ENCODE results near the gene MEIOC. TPM values are rescaled to one million over a fixed set of nuclear protein-coding genes. Genes with fewer than 3 reads are reported as not detected.

The MEIOC gene
- total and polyA plus RNA-seq, 9 of the 15 experiments (the other 6 are each of a cell fraction or from before 2014, with no cell fraction given), result 0.04 to 0.23 (median 0.06) TPM; not detected in 5

GRCh38 chr17:44719444-44719843 is 63.2 kb downstream of the MEIOC start (continued):
- no peak for TF ChIP-seq ZNF124 (CRISPR knock-in tag; IDR thresholded peaks at IDR 0.05)
- no peak for TF ChIP-seq TAF1 (IDR thresholded peaks at IDR 0.05; ENCODE audit: control insufficient read depth, extremely low read depth, insufficient read depth, low read length, severe bottlenecking)

- Histone ChIP-seq H3K27me3 (ENCODE audit: control insufficient read depth in 2 of 2, insufficient read depth in 2 of 2, low read length in 2 of 2) (no peaks in the 10 kb centered on the region), H3K36me3 (ENCODE audit: control insufficient read depth, insufficient read depth, low read length) (peaks cover 69% of the 10 kb centered on the region; the same call in 2 of the 3 replicates), H3K9ac (ENCODE audit: insufficient read depth in 1 of 2, low read depth in 2 of 2, low read length in 2 of 2) (no peak overlapping the region), H3K4me2 (ENCODE audit: insufficient read depth, low read length) (no peak overlapping the region), H3K79me2 (ENCODE audit: control insufficient read depth, insufficient read depth, low read length) (no peaks in the 10 kb centered on the region), H3K9me3 (replicated peaks; ENCODE audit: control insufficient read depth, insufficient read depth, low read depth, low read length) (no peaks in the 10 kb centered on the region), H2AFZ (ENCODE audit: low read depth, low read length) (no peak overlapping the region), H3K4me1 (replicated peaks in 1 of 2; ENCODE audit: control insufficient read depth in 2 of 2, insufficient read depth in 2 of 2, low read length in 2 of 2) (no peaks in the 10 kb centered on the region), H3K9me1 (ENCODE audit: control insufficient read depth, insufficient read depth, low read length) (no peaks in the 10 kb centered on the region), H3K27ac (ENCODE audit: extremely low read depth, low read depth, low read length) (no peak overlapping the region), H3K4me3 (no peak overlapping the region), H4K20me1 (replicated peaks; ENCODE audit: control insufficient read depth, insufficient read depth, low read length) (no peaks in the 10 kb centered on the region)
- ChIA-PET CTCF (ENCODE audit: low intra/inter-chr PET ratio) (no interaction called here), POLR2A (interaction anchor here (1.1 kb wide), 1 partner anchor 9 kb away, joined by 3 read pairs; no protein-coding TSS in a partner anchor)
- in situ Hi-C loops (cut with MboI) (no loop called here), intact Hi-C loops (cut with micrococcal nuclease) (no loop called here)
- ATAC-seq (no peak), DNase-seq (ENCODE audit: extremely low read depth in 1 of 4, low spot score in 3 of 4) (no peak), FAIRE-seq (no peak)
- WGBS (ENCODE audit: insufficient coverage, low coverage, missing lambda C conversion rate), result 73% methylated on average over 5 of the region's 5 CpGs
- no TSS peak for BruUV-seq (replicated peaks)
- TF ChIP-seq HDGF (IDR thresholded peaks at IDR 0.05) (no peak), CHD7 (IDR thresholded peaks at IDR 0.05; ENCODE audit: low read depth, low read length) (no peak), TSHZ1 (CRISPR knock-in tag; IDR thresholded peaks at IDR 0.05) (no peak), PCBP2 (IDR thresholded peaks at IDR 0.05; ENCODE audit: low read depth, low read length, poor library complexity, severe bottlenecking) (no peak)
Observed at GRCh38 chr17:44722254-44722653, 66.0 kb downstream of the MEIOC start.

Measured in K562 (cell line).